CD14-positive monocyte (primary cell): ENCODE data around the gene THBS2. TPM values are rescaled to one million over a fixed set of nuclear protein-coding genes. Genes with fewer than 3 reads are reported as not detected.

Experiments
- DNase-seq, 3 donors: peaks; one replicate each; pipeline ENCODE4 v3.0.0-alpha.2; 2011 to 2022
- H2AFZ ChIP-seq: 2 replicates; pipeline ENCODE4 v1.6.0; 2012; ENCODE audit warnings: mild to moderate bottlenecking, low read depth, low read length, inconsistent platforms; ENCODE audit not compliant: insufficient read depth, poor library complexity, severe bottlenecking
- H3K27ac ChIP-seq, 2 donors: 1 replicate in 1 of 2; 2 replicates in 1 of 2; pipeline ENCODE4 v1.5.1; 2012 to 2013; ENCODE audit warnings: low read length in 2 of 2, control low read depth in 1 of 2, inconsistent platforms in 1 of 2, low read depth in 1 of 2, mild to moderate bottlenecking in 1 of 2
- H3K27me3 ChIP-seq, 2 donors: one replicate each; pipeline versions ENCODE4 v1.6.0 to v1.6.1; 2011 to 2013; ENCODE audit warnings: low read length in 2 of 2; ENCODE audit not compliant: control insufficient read depth in 2 of 2, insufficient read depth in 2 of 2
- H3K36me3 ChIP-seq, 2 donors: replicated peaks in 1 of 2; 1 replicate in 1 of 2; 2 replicates in 1 of 2; pipeline versions ENCODE4 v1.5.1 to v1.6.1; 2012 to 2013; ENCODE audit warnings: low read length in 2 of 2, control low read depth in 1 of 2, inconsistent platforms in 1 of 2, mild to moderate bottlenecking in 1 of 2; ENCODE audit not compliant: insufficient read depth in 2 of 2, control insufficient read depth in 1 of 2
- H3K4me1 ChIP-seq, 2 donors: 1 replicate in 1 of 2; 2 replicates in 1 of 2; pipeline versions ENCODE4 v1.5.1 to v1.6.1; 2012 to 2013; ENCODE audit warnings: low read length in 2 of 2, control low read depth in 1 of 2, inconsistent platforms in 1 of 2, mild to moderate bottlenecking in 1 of 2, moderate library complexity in 1 of 2; ENCODE audit not compliant: insufficient read depth in 2 of 2, control insufficient read depth in 1 of 2
- H3K4me2 ChIP-seq: replicated peaks from 2 replicates; pipeline ENCODE3; 2012; ENCODE audit warnings: low read length, moderate library complexity, mild to moderate bottlenecking; ENCODE audit not compliant: poor library complexity, severe bottlenecking; ENCODE audit errors: extremely low read depth
- H3K4me3 ChIP-seq, 3 experiments: fragments of 200-600 bp in 1 of 3; sonication (generic) in 1 of 3; replicated peaks in 1 of 3; 1 replicate in 2 of 3; 2 replicates in 1 of 3; pipeline ENCODE4 v1.5.1; 2011 to 2013; ENCODE audit warnings: low read length in 3 of 3, mild to moderate bottlenecking in 3 of 3, control low read depth in 2 of 3, low read depth in 2 of 3, inconsistent platforms in 1 of 3, moderate library complexity in 1 of 3
- H3K79me2 ChIP-seq: 2 replicates; pipeline ENCODE4 v1.6.0; 2012; ENCODE audit warnings: mild to moderate bottlenecking, control low read depth, inconsistent platforms, low read length, moderate library complexity; ENCODE audit not compliant: insufficient read depth
- H3K9ac ChIP-seq: 2 replicates; pipeline ENCODE4 v1.6.0; 2017; ENCODE audit warnings: low read length, mild to moderate bottlenecking; ENCODE audit not compliant: insufficient read depth, poor library complexity, severe bottlenecking
- H3K9me3 ChIP-seq, 2 donors: replicated peaks in 1 of 2; 1 replicate in 1 of 2; 2 replicates in 1 of 2; pipeline versions ENCODE4 v1.5.1 to v1.6.1; 2012 to 2013; ENCODE audit warnings: low read length in 2 of 2, control low read depth in 1 of 2; ENCODE audit not compliant: control insufficient read depth in 1 of 2, insufficient read depth in 1 of 2
- H4K20me1 ChIP-seq: 2 replicates; pipeline ENCODE4 v1.6.0; 2012; ENCODE audit warnings: mild to moderate bottlenecking, low read length, control low read depth, moderate library complexity; ENCODE audit not compliant: insufficient read depth
- H3K27ac Mint-ChIP-seq, 7 donors: one replicate each; pipeline ENCODE4 v1.8.0; 2020; ENCODE audit warnings: mild to moderate bottlenecking in 7 of 7, mixed read lengths in 7 of 7, moderate library complexity in 6 of 7, inconsistent platforms in 2 of 7
- H3K27me3 Mint-ChIP-seq, 3 donors: one replicate each; pipeline ENCODE4 v1.8.0; 2021 to 2022; ENCODE audit warnings: low read depth in 3 of 3, mild to moderate bottlenecking in 3 of 3, mixed read lengths in 3 of 3, moderate library complexity in 3 of 3, inconsistent platforms in 1 of 3
- H3K36me3 Mint-ChIP-seq, 2 donors: one replicate each; pipeline ENCODE4 v1.8.0; 2020; ENCODE audit warnings: mixed read lengths in 2 of 2, inconsistent platforms in 1 of 2, mild to moderate bottlenecking in 1 of 2
- H3K4me1 Mint-ChIP-seq: one replicate; pipeline ENCODE4 v1.8.0; 2020; ENCODE audit warnings: mild to moderate bottlenecking, mixed read lengths
- H3K4me3 Mint-ChIP-seq, 2 donors: one replicate each; pipeline ENCODE4 v1.8.0; 2020; ENCODE audit warnings: mild to moderate bottlenecking in 2 of 2, mixed read lengths in 2 of 2, moderate library complexity in 1 of 2
- H3K9me3 Mint-ChIP-seq, 7 donors: one replicate each; pipeline ENCODE4 v1.8.0; 2020 to 2022; ENCODE audit warnings: mixed read lengths in 7 of 7, mild to moderate bottlenecking in 6 of 7, moderate library complexity in 6 of 7, inconsistent platforms in 2 of 7
- WGBS: methylation state at CpG from one replicate; pipeline ENCODE4 v1.1.5; 2013; ENCODE audit warnings: missing lambda C conversion rate; ENCODE audit not compliant: insufficient coverage; 5-methylcytosine and 5-hydroxymethylcytosine counted together
- intact Hi-C, 2 donors: fragments of 100-400 bp; cut with micrococcal nuclease; formaldehyde crosslinking; loops; one replicate each; pipeline versions ENCODE4 v1.15.0 to v1.15.1; 2023
- polyA plus RNA-seq, 3 donors: library from polyadenylated mRNA; depleted of rRNA in 1 of 3; unstranded in 2 of 3; stranded (reverse) in 1 of 3; fragments of 300-500 nt in 2 of 3; fragments of >200 nt in 1 of 3; fragmentation: Illumina TruSeq in 2 of 3; gene quantifications; 1 replicate in 2 of 3; 2 replicates in 1 of 3; pipeline ENCODE4 v1.2.3, GENCODE V29; 2012 to 2021
- TF ChIP-seq, protein P1 (sequence below): fragments of 200-600 bp; IDR thresholded peaks from one replicate; pipeline ENCODE4 v1.8.0; 2022; ENCODE audit warnings: antibody characterized with exemption, mild to moderate bottlenecking

The THBS2 gene
- polyA plus RNA-seq, 3 donors: 0.01 to 0.03 TPM; not detected in 1

DNA sequence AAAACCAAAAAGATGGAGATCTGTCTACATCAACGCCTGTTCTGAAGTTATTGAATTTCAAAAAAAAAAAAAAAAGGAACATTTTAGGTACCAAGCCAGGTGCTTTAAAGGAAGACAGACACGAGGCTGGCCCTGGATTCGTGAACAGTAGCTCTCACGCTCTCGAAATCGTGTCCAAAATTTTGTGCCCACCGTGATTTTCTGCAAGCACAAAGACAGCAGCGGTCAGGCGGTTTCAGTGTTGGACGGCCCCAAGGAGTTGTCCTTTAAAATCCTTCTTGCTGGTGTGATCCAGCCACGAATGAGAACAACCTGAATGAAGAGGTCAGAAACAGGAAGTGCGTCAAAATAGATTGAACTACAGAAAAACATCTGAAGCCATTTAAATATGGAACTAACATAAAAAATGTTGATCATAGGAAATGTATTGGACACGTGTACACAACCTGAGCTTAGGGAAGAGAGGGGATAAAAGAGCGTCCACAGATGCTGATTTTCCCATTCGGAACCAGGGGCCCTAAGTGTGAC lies 78.2 kb downstream of the THBS2 start:
- no peaks in the 10 kb centered on the region for H3K36me3 Mint-ChIP-seq
- Histone ChIP-seq H3K9ac (no peak overlapping the region), H4K20me1 (no peaks in the 10 kb centered on the region), H3K4me2 (no peak overlapping the region), H3K27me3 (no peaks in the 10 kb centered on the region), H3K27ac (no peak overlapping the region), H3K9me3 (no peaks in the 10 kb centered on the region), H3K4me1 (no peaks in the 10 kb centered on the region), H3K36me3 (no peaks in the 10 kb centered on the region), H3K79me2 (no peaks in the 10 kb centered on the region), H2AFZ (no peak overlapping the region), H3K4me3 (no peak overlapping the region)
- intact Hi-C loops: no loop called here
- peaks cover 5% of the 10 kb centered on the region for H3K4me1 Mint-ChIP-seq
- H3K27me3 Mint-ChIP-seq: peaks cover 2 to 6% (median 2%) of the 10 kb centered on the region in 3 donors
- H3K27ac Mint-ChIP-seq: no peak overlapping the region
- 86% methylated on average over 11 of the region's 15 CpGs for WGBS
- no peak for DNase-seq
- peaks cover under 1 to 16% (median 5%) of the 10 kb centered on the region in 7 donors for H3K9me3 Mint-ChIP-seq
- TF ChIP-seq, protein P1, sequence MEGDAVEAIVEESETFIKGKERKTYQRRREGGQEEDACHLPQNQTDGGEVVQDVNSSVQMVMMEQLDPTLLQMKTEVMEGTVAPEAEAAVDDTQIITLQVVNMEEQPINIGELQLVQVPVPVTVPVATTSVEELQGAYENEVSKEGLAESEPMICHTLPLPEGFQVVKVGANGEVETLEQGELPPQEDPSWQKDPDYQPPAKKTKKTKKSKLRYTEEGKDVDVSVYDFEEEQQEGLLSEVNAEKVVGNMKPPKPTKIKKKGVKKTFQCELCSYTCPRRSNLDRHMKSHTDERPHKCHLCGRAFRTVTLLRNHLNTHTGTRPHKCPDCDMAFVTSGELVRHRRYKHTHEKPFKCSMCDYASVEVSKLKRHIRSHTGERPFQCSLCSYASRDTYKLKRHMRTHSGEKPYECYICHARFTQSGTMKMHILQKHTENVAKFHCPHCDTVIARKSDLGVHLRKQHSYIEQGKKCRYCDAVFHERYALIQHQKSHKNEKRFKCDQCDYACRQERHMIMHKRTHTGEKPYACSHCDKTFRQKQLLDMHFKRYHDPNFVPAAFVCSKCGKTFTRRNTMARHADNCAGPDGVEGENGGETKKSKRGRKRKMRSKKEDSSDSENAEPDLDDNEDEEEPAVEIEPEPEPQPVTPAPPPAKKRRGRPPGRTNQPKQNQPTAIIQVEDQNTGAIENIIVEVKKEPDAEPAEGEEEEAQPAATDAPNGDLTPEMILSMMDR: no peak
- no peak overlapping the region for H3K4me3 Mint-ChIP-seq

DNA sequence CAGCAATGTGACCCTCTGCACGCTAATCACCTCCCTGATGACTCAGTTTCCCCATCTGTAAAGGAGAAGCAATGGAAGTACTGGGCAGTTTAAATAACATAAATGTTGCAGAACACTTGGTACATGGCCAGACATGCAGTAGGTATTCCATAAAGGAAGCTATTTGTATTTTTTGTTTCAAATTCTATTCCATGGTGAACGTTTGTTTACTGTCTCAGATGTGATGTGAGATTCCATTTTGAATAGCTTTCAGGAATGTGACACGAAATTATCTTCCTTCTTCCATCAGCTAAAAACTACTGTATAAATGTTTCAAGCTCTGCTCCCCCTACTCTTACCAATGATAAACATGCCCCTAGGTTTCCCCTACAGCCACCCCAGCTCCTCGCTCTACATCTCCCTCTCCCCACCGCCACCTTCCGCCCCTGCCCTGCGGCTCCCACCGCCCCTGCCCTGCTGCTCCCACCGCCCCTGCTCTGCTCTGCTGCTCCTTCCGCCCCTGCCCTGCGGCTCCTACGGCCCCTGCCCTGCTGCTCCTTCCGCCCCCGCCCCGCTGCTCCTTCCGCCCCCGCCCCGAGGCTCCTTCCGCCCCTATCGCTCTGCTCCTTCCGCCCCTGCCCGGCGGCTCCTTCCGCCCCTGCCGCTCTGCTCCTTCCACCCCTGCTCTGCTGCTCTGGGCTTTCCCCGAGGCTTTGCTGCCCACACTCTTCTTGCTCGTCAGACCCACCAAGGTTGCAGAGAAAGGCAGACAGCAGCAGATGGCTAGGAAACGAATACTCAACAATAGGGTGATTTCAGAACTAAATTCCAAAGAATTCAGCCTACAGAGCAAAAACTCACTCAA lies 78.9 kb downstream of the THBS2 start:
- peaks cover 5% of the 10 kb centered on the region for H3K4me1 Mint-ChIP-seq
- Histone ChIP-seq H3K27ac (no peak overlapping the region), H3K36me3 (no peaks in the 10 kb centered on the region), H3K79me2 (no peaks in the 10 kb centered on the region), H3K9ac (no peak overlapping the region), H3K27me3 (no peaks in the 10 kb centered on the region), H3K4me3 (no peak overlapping the region), H2AFZ (no peak overlapping the region), H4K20me1 (no peaks in the 10 kb centered on the region), H3K4me2 (no peak overlapping the region), H3K4me1 (no peaks in the 10 kb centered on the region), H3K9me3 (no peaks in the 10 kb centered on the region)
- no peaks in the 10 kb centered on the region for H3K36me3 Mint-ChIP-seq
- TF ChIP-seq, protein P1: no peak
- peaks cover 0 to 16% (median 3%) of the 10 kb centered on the region in 7 donors for H3K9me3 Mint-ChIP-seq
- intact Hi-C loops: no loop called here
- 81% methylated on average over 21 of the region's 28 CpGs for WGBS
- no peak for DNase-seq
- no peak overlapping the region for H3K27ac Mint-ChIP-seq
- H3K27me3 Mint-ChIP-seq: peaks cover 2 to 8% (median 2%) of the 10 kb centered on the region in 3 donors
- no peak overlapping the region for H3K4me3 Mint-ChIP-seq
